ENCODE measurements around the gene PCSK5.
"Not testable (repeated sequence)": the region's sequence is repeated elsewhere in the genome, so short reads cannot be mapped to it uniquely, and the experiment has no call there.

PCSK5 gene

DNA sequence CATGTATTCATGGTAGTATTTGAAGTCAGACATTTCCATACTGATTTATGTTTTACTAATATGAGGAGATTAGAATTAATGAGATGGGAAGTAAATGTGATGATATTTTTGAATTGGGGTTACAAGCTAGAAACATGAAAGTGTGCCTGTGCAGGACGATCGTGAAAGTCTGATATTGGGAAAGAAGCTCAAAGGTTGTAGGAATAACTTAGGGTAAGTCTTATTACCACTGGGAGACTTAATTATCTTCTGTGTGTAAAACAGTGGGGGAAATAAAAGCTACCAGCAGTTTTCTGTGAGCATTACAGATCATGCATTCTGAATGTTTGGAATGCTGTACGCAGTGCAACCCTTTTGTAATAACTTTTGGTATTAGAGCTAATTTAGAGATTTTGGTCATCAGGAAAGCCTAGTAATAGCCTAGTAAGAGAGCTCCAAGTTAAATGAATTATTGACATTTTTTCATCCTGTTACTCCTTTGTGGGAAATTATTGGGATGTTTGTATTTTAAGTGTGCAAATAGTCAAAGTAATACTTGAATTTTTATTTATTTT is 153.9 kb downstream of the PCSK5 start:
- H3K4me3 ChIP-seq (replicated peaks; ENCODE audit: low read depth, low read length) = no peak overlapping the region
- H3K36me3 ChIP-seq (ENCODE audit: control insufficient read depth, insufficient read depth, low read length) = no peaks in the 10 kb centered on the region
- no peaks in the 10 kb centered on the region for H3K27me3 ChIP-seq (replicated peaks; ENCODE audit: control insufficient read depth, insufficient read depth, low read length)
- no peak for DNase-seq (ENCODE audit: extremely low read depth, insufficient read length)
- no peak for TF ChIP-seq CTCF (IDR thresholded peaks at IDR 0.05; ENCODE audit: insufficient read depth, low read length, poor library complexity, severe bottlenecking)

DNA sequence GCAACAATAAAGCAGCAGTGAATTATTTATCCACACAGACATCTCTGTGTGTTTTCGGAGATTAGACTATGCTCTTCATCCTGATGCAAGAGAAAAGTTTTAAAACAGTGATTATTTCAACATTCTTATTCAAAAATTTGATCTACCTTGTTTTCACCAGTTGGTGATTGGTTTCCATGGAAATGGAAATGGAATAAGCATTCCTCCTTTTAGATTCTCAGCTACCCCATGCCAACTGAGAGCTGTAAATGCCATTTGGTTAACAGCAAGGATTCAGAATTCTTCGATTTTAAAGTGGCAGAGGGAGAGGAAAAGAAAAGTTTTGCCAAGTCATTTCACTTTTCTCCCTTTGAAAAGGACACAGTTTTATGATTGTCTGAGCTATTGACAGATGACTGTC is 154.7 kb downstream of the PCSK5 start:
- H3K4me3 ChIP-seq (replicated peaks; ENCODE audit: low read depth, low read length) = no peak overlapping the region
- H3K36me3 ChIP-seq (ENCODE audit: control insufficient read depth, insufficient read depth, low read length) = no peaks in the 10 kb centered on the region
- no peaks in the 10 kb centered on the region for H3K27me3 ChIP-seq (replicated peaks; ENCODE audit: control insufficient read depth, insufficient read depth, low read length)
- no peak for DNase-seq (ENCODE audit: extremely low read depth, insufficient read length)
- TF ChIP-seq CTCF (IDR thresholded peaks at IDR 0.05; ENCODE audit: insufficient read depth, low read length, poor library complexity, severe bottlenecking) = no peak

DNA sequence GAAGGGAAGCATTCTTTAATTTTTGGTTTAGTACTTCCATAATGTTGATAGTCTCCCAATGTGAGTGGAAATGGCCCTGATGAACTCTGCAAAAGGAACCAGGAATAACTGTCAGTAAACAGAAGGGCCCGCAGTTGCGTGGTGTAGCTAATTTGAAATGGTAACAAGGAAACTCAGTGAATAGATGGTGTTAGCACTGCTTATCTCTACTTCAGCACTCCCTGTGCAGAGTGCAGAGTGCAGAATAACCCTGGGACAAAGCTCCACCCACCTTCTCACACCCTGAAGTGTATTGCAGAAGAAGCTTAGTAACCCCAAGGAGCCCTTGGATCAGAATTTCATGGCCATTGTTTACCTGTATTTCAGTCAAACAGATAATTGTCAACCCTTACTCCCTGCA is 158.9 kb downstream of the PCSK5 start:
- Histone ChIP-seq H3K4me3 (replicated peaks; ENCODE audit: low read depth, low read length) (no peak overlapping the region), H3K27me3 (replicated peaks; ENCODE audit: control insufficient read depth, insufficient read depth, low read length) (no peaks in the 10 kb centered on the region)

DNA sequence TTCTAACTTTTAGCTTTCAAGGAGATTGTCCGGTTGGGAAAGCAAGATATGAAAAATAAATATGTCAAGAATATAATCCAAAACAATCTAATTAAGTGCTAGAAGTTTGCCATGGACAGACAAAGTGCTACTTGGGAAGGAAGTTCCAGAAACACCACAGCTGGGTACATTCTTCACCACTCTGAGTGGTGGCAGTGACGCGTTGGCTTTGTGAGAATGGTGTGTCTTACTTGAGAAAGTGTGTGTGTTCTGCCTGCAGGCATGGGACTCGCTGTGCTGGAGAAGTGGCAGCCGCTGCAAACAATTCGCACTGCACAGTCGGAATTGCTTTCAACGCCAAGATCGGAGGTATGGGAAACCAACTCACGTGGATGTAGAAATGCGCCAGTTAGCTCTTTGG is 177.2 kb downstream of the PCSK5 start:
- H3K4me3 ChIP-seq (replicated peaks; ENCODE audit: low read depth, low read length) = no peak overlapping the region
- no peak for DNase-seq (ENCODE audit: extremely low read depth, insufficient read length)
- no peaks in the 10 kb centered on the region for H3K27me3 ChIP-seq (replicated peaks; ENCODE audit: control insufficient read depth, insufficient read depth, low read length)
- no peak for TF ChIP-seq CTCF (IDR thresholded peaks at IDR 0.05; ENCODE audit: insufficient read depth, low read length, poor library complexity, severe bottlenecking)
- no peaks in the 10 kb centered on the region for H3K36me3 ChIP-seq (ENCODE audit: control insufficient read depth, insufficient read depth, low read length)

More for the DNA sequence above, 158.9 kb downstream of the PCSK5 start:
- TF ChIP-seq CTCF (IDR thresholded peaks at IDR 0.05; ENCODE audit: insufficient read depth, low read length, poor library complexity, severe bottlenecking) = no peak
- DNase-seq (ENCODE audit: extremely low read depth, insufficient read length) = no peak
- H3K36me3 ChIP-seq (ENCODE audit: control insufficient read depth, insufficient read depth, low read length) = no peaks in the 10 kb centered on the region

GRCh38 chr9:76077537-76077936 is 187.1 kb downstream of the PCSK5 start:
- H3K4me3 ChIP-seq (replicated peaks; ENCODE audit: low read depth, low read length) = no peak overlapping the region
- TF ChIP-seq CTCF (IDR thresholded peaks at IDR 0.05; ENCODE audit: insufficient read depth, low read length, poor library complexity, severe bottlenecking) = no peak
- no peak for DNase-seq (ENCODE audit: extremely low read depth, insufficient read length)
- no peaks in the 10 kb centered on the region for H3K27me3 ChIP-seq (replicated peaks; ENCODE audit: control insufficient read depth, insufficient read depth, low read length)
- no peaks in the 10 kb centered on the region for H3K36me3 ChIP-seq (ENCODE audit: control insufficient read depth, insufficient read depth, low read length)

DNA sequence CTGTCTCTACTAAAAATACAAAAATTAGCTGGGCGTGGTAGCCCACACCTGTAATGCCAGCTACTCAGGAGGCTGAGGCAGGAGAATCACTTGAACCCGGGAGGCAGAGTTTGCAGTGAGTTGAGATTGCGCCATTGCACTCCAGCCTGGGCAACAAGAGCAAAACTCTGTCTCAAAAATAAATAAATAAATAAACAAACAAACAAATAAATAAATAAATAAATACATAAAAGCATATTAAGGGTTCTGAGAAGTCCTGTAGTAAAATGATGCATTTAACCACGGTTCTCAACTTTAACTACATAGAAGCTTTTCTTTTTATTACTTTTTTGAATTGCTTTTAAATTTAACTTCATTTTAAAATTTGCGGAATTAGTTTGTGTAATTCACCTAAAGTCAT is 190.8 kb downstream of the PCSK5 start:
- not testable (repeated sequence) for DNase-seq (ENCODE audit: extremely low read depth, insufficient read length)

More for the DNA sequence above, 190.8 kb downstream of the PCSK5 start:
- H3K4me3 ChIP-seq (replicated peaks; ENCODE audit: low read depth, low read length); H3K27me3 ChIP-seq (replicated peaks; ENCODE audit: control insufficient read depth, insufficient read depth, low read length); H3K36me3 ChIP-seq (ENCODE audit: control insufficient read depth, insufficient read depth, low read length): not testable (repeated sequence)

Measured in GM06990 (cell line).